ENCODE results near the gene EVA1B. TPM values are rescaled to one million over a fixed set of nuclear protein-coding genes. Genes with fewer than 3 reads are reported as not detected.

The EVA1B gene
- total and polyA plus RNA-seq, 10 of the 15 experiments (the other 5 are each of a cell fraction or from before 2014, with no cell fraction given) = 0.15 to 6.4 (median 3.0) TPM; not detected in 2

DNA sequence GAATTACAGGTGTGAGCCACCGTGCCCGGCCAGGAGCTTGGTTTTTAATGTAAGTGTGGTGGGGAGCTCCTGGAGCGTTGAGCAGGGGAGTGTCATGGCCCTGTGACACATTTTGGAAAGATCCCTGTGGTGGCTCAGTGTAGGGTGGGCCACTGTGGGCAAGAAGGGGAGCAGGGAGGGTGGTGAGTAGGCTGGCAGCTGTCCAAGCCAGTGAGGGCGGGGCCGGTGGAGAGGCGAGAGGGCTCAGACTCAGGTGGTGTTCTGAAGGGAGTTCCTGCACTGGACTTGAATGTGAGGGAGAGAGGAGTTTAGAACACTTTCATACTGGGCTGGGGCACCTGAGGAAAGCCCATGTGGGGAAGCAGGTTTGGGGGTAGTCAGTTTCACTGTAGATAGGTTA lies 3.1 kb upstream of the EVA1B start:
- H3K9me3 ChIP-seq (replicated peaks; ENCODE audit: control insufficient read depth, insufficient read depth, low read length) = no peaks in the 10 kb centered on the region
- no peak overlapping the region for H3K27ac ChIP-seq (ENCODE audit: control insufficient read depth, insufficient read depth)
- peaks cover 14% of the 10 kb centered on the region for H3K4me1 ChIP-seq (ENCODE audit: control insufficient read depth, insufficient read depth, low read length)
- SMC1A ChIA-PET (ENCODE audit: uncharacterized antibody, unreplicated experiment) = interaction anchor here (0.6 kb wide), 1 partner anchor 93 kb away, joined by 3 read pairs; no protein-coding TSS in a partner anchor
- in situ Hi-C loops (cut with MboI) (no loop called here), intact Hi-C loops (cut with micrococcal nuclease; ENCODE audit: unreplicated experiment) (no loop called here)
- H3K9ac ChIP-seq (ENCODE audit: control insufficient read depth, insufficient read depth, low read length) = no peak overlapping the region
- H3K4me3 ChIP-seq = no peak overlapping the region
- H2AFZ ChIP-seq (ENCODE audit: control insufficient read depth, low read depth, low read length) = no peak overlapping the region
- no peak for ATAC-seq
- no peaks in the 10 kb centered on the region for H4K20me1 ChIP-seq (ENCODE audit: control insufficient read depth, insufficient read depth)
- DNase-seq (ENCODE audit: low read depth, low spot score) = no peak
- CTCF ChIA-PET = no interaction called here
- WGBS (ENCODE audit: insufficient coverage, insufficient replicate concordance, low lambda C conversion rate, missing lambda C conversion rate) = 48% methylated on average over 6 of the region's 6 CpGs
- H3K79me2 ChIP-seq (ENCODE audit: control insufficient read depth, insufficient read depth, low read length) = no peaks in the 10 kb centered on the region
- H3K27me3 ChIP-seq (replicated peaks in 1 of 2; ENCODE audit: control insufficient read depth in 2 of 2, insufficient read depth in 2 of 2, low read length in 1 of 2) = no peaks in the 10 kb centered on the region
- H3K36me3 ChIP-seq (ENCODE audit: control insufficient read depth in 2 of 2, insufficient read depth in 2 of 2, low read length in 1 of 2) = no peaks in the 10 kb centered on the region
- H3K4me2 ChIP-seq (ENCODE audit: control insufficient read depth, insufficient read depth) = no peak overlapping the region
- no peak for FAIRE-seq
- POLR2A ChIA-PET = no interaction called here
- RAD21 ChIA-PET (ENCODE audit: unreplicated experiment) = no interaction called here
- TF ChIP-seq SMC3 (IDR thresholded peaks at IDR 0.05; ENCODE audit: borderline replicate concordance, low read length) (no peak), ZNF274 (IDR thresholded peaks at IDR 0.05; ENCODE audit: insufficient read depth, insufficient read length) (no peak), RAD21 (IDR thresholded peaks at IDR 0.05; ENCODE audit: insufficient read depth, low read depth, low read length) (no peak), TCF12 (IDR thresholded peaks at IDR 0.05; ENCODE audit: low read depth, low read length) (no peak), SMAD5 (IDR thresholded peaks at IDR 0.05; ENCODE audit: low read depth) (no peak), RB1 (IDR thresholded peaks at IDR 0.05; ENCODE audit: borderline replicate concordance) (no peak), IRF4 (IDR thresholded peaks at IDR 0.05; ENCODE audit: low read depth, low read length) (no peak), YBX1 (IDR thresholded peaks at IDR 0.05) (no peak), BMI1 (IDR thresholded peaks at IDR 0.05; ENCODE audit: borderline replicate concordance) (no peak), KAT2A (conservative IDR thresholded peaks at IDR 0.05; ENCODE audit: control insufficient read depth, low read depth, low read length) (no peak), MTA3 (IDR thresholded peaks at IDR 0.05; ENCODE audit: borderline replicate concordance, low read length) (no peak), SIX5 (IDR thresholded peaks at IDR 0.05; ENCODE audit: low read depth, low read length, severe bottlenecking) (no peak), ZBED1 (IDR thresholded peaks at IDR 0.05; ENCODE audit: borderline replicate concordance) (no peak), ZNF24 (IDR thresholded peaks at IDR 0.05) (no peak), RCOR1 (conservative IDR thresholded peaks at IDR 0.05; ENCODE audit: low read depth, low read length) (no peak)
- TF ChIP-seq, protein P1, sequence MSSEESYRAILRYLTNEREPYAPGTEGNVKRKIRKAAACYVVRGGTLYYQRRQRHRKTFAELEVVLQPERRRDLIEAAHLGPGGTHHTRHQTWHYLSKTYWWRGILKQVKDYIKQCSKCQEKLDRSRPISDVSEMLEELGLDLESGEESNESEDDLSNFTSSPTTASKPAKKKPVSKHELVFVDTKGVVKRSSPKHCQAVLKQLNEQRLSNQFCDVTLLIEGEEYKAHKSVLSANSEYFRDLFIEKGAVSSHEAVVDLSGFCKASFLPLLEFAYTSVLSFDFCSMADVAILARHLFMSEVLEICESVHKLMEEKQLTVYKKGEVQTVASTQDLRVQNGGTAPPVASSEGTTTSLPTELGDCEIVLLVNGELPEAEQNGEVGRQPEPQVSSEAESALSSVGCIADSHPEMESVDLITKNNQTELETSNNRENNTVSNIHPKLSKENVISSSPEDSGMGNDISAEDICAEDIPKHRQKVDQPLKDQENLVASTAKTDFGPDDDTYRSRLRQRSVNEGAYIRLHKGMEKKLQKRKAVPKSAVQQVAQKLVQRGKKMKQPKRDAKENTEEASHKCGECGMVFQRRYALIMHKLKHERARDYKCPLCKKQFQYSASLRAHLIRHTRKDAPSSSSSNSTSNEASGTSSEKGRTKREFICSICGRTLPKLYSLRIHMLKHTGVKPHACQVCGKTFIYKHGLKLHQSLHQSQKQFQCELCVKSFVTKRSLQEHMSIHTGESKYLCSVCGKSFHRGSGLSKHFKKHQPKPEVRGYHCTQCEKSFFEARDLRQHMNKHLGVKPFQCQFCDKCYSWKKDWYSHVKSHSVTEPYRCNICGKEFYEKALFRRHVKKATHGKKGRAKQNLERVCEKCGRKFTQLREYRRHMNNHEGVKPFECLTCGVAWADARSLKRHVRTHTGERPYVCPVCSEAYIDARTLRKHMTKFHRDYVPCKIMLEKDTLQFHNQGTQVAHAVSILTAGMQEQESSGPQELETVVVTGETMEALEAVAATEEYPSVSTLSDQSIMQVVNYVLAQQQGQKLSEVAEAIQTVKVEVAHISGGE (CRISPR knock-in tag; IDR thresholded peaks at IDR 0.05) = no peak
- TF ChIP-seq, protein P2, sequence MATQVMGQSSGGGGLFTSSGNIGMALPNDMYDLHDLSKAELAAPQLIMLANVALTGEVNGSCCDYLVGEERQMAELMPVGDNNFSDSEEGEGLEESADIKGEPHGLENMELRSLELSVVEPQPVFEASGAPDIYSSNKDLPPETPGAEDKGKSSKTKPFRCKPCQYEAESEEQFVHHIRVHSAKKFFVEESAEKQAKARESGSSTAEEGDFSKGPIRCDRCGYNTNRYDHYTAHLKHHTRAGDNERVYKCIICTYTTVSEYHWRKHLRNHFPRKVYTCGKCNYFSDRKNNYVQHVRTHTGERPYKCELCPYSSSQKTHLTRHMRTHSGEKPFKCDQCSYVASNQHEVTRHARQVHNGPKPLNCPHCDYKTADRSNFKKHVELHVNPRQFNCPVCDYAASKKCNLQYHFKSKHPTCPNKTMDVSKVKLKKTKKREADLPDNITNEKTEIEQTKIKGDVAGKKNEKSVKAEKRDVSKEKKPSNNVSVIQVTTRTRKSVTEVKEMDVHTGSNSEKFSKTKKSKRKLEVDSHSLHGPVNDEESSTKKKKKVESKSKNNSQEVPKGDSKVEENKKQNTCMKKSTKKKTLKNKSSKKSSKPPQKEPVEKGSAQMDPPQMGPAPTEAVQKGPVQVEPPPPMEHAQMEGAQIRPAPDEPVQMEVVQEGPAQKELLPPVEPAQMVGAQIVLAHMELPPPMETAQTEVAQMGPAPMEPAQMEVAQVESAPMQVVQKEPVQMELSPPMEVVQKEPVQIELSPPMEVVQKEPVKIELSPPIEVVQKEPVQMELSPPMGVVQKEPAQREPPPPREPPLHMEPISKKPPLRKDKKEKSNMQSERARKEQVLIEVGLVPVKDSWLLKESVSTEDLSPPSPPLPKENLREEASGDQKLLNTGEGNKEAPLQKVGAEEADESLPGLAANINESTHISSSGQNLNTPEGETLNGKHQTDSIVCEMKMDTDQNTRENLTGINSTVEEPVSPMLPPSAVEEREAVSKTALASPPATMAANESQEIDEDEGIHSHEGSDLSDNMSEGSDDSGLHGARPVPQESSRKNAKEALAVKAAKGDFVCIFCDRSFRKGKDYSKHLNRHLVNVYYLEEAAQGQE (IDR thresholded peaks at IDR 0.05; ENCODE audit: low read depth, low read length) = no peak
- TF ChIP-seq, protein P3, sequence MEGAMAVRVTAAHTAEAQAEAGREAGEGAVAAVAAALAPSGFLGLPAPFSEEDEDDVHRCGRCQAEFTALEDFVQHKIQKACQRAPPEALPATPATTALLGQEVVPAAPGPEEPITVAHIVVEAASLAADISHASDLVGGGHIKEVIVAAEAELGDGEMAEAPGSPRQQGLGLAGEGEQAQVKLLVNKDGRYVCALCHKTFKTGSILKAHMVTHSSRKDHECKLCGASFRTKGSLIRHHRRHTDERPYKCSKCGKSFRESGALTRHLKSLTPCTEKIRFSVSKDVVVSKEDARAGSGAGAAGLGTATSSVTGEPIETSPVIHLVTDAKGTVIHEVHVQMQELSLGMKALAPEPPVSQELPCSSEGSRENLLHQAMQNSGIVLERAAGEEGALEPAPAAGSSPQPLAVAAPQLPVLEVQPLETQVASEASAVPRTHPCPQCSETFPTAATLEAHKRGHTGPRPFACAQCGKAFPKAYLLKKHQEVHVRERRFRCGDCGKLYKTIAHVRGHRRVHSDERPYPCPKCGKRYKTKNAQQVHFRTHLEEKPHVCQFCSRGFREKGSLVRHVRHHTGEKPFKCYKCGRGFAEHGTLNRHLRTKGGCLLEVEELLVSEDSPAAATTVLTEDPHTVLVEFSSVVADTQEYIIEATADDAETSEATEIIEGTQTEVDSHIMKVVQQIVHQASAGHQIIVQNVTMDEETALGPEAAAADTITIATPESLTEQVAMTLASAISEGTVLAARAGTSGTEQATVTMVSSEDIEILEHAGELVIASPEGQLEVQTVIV (IDR thresholded peaks at IDR 0.05; ENCODE audit: borderline replicate concordance, partially characterized antibody) = no peak
- BruUV-seq (replicated peaks) = no TSS peak

Data from GM12878 (cell line).